GM18867 (cell line): ENCODE measurements around the gene UBR1.
"Not testable (repeated sequence)": the region's sequence is repeated elsewhere in the genome, so short reads cannot be mapped to it uniquely, and the experiment has no call there.

Experiments used
- ATAC-seq: cut with Tn5 transposase; IDR thresholded peaks from one replicate; pipeline ENCODE4 v1.9.1; 2021; ENCODE audit warnings: mild to moderate bottlenecking, moderate library complexity; ENCODE audit not compliant: unreplicated experiment

The UBR1 gene

GRCh38 chr15:42984493-42985034, 121.3 kb downstream of the UBR1 start:
- no peak for ATAC-seq

- not testable (repeated sequence) for ATAC-seq
Observed at GRCh38 chr15:42979113-42979512, 126.7 kb downstream of the UBR1 start.

GRCh38 chr15:42974202-42974862, 131.5 kb downstream of the UBR1 start:
- ATAC-seq: no peak

GRCh38 chr15:42973114-42973513, 132.7 kb downstream of the UBR1 start:
- no peak for ATAC-seq

GRCh38 chr15:42971830-42972229, 134.0 kb downstream of the UBR1 start:
- ATAC-seq: no peak

- ATAC-seq: no peak
Observed at GRCh38 chr15:42964476-42964875, 141.4 kb downstream of the UBR1 start.

GRCh38 chr15:42955518-42955917, 150.3 kb downstream of the UBR1 start:
- ATAC-seq: no peak

- ATAC-seq: no peak
Observed at GRCh38 chr15:42954291-42954690, 151.5 kb downstream of the UBR1 start.

GRCh38 chr15:42948898-42949297, 156.9 kb downstream of the UBR1 start:
- not testable (repeated sequence) for ATAC-seq

- no peak for ATAC-seq
Observed at GRCh38 chr15:42940527-42940926, 165.3 kb downstream of the UBR1 start.

GRCh38 chr15:42939841-42940240, 166.0 kb downstream of the UBR1 start:
- ATAC-seq: no peak

- no peak for ATAC-seq
Observed at GRCh38 chr15:42937143-42937542, 168.7 kb downstream of the UBR1 start.

- ATAC-seq: no peak
Observed at GRCh38 chr15:42933886-42934667, 171.8 kb downstream of the UBR1 start.

GRCh38 chr15:42932833-42933515, 172.9 kb downstream of the UBR1 start:
- no peak for ATAC-seq

- no peak for ATAC-seq
Observed at GRCh38 chr15:42931702-42932486, 173.9 kb downstream of the UBR1 start.

GRCh38 chr15:42929306-42929848, 176.5 kb downstream of the UBR1 start:
- no peak for ATAC-seq

- no peak for ATAC-seq
Observed at GRCh38 chr15:42921342-42921731, 184.5 kb downstream of the UBR1 start.

- peak; percentile 94 for ATAC-seq
Observed at GRCh38 chr15:42920519-42921341, 185.1 kb downstream of the UBR1 start, which contains the start of gene TTBK2. Gene TTBK2, minus strand, starts transcription at chr15:42920778. Its CDS starts 42,161 bp downstream, at chr15:42878617.

GRCh38 chr15:42919799-42920518, 185.9 kb downstream of the UBR1 start:
- no peak for ATAC-seq
